ENCODE measurements around the gene CCZ1B. TPM values are rescaled to one million over a fixed set of nuclear protein-coding genes. Genes with fewer than 3 reads are reported as not detected.
"Not testable (repeated sequence)": the region's sequence is repeated elsewhere in the genome, so short reads cannot be mapped to it uniquely, and the experiment has no call there.

Gene CCZ1B
- total RNA-seq (2021) (31.9 to 44.9 TPM (median 39.9 TPM) in 3 replicates), Bru-seq, nascent RNA (percentile 66 among the genes with signal in this experiment)
- long read RNA-seq, experiment 1, partial matches to known transcripts, result 0 of 11 reads
- long read RNA-seq, experiment 1, other reads (novel, unspliced or antisense), result 10 of 11 reads
- long read RNA-seq, experiment 2, partial matches to known transcripts, result 3 of 20 reads
- long read RNA-seq, experiment 2, other reads (novel, unspliced or antisense), result 13 of 20 reads
- long read RNA-seq, experiment 3, partial matches to known transcripts, result 0 of 3 reads
- long read RNA-seq, experiment 3, other reads (novel, unspliced or antisense), result 1 of 3 reads

DNA sequence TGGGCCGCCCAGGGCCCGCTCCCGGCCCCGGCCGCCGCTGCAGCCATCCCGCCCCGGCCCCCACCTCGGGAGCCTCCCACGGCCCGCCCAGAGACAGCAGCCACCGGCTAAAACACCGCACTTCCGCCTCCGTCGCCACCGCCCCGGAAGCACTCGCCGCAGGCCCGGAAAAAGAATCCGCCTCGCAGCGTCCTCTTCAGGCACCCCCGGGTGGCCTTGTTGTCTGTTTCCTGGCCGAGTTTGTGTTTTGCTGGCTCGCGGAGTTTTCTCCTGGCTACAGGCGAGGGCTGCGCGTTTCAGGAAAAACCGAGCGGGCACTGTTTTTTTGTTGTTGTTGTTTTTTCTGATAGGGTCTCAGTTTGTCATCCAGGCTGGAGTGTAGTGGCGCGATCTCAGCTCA lies at the start of gene CCZ1B:
TSS of gene CCZ1B (minus strand) at position 125 of the 400 bp plus-strand sequence. CDS start at position 47, 78 bp downstream.
- Mint-ChIP-seq H3K27ac (peak within 1 kb of the TSS; percentile 97), H3K4me3 (peak within 1 kb of the TSS; percentile 85)
- H3K4me1 Mint-ChIP-seq; H3K27me3 Mint-ChIP-seq (ENCODE audit: low read depth); H3K36me3 Mint-ChIP-seq; POLR2A ChIA-PET; CTCF ChIA-PET; H3K9me3 Mint-ChIP-seq: not testable (repeated sequence)
- DNase-seq (ENCODE audit: low spot score) (peak; percentile 89), ATAC-seq (peak; percentile 85)
- TF ChIP-seq ZNF423 (CRISPR knock-in tag; IDR thresholded peaks at IDR 0.05), result peak; percentile 67
- TF ChIP-seq NR2C2 (CRISPR knock-in tag; IDR thresholded peaks at IDR 0.05), result 0 out of 2 replicates have a peak, but pooled peaks have one; percentile 55

DNA sequence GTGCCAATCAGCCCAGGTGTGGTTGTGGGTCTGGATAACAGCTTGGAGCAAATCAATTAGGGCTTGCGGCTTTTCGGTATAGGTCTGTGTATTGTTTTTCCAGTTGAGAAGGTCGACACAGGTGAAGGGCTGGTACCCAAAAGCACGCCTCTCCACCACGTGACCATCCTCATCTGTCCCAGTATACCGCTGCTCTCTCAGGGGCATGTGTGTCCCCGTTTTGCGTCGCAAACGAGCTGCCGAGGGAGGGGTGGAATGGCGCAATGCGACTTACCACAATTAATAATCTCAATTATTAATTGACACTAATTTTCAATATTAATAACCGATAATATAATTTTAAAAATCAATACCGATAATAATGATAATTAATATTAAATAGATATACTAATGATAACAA lies 48.9 kb upstream of the CCZ1B start:
- CTCF ChIA-PET; ATAC-seq; H3K9me3 Mint-ChIP-seq; H3K27ac Mint-ChIP-seq; DNase-seq (ENCODE audit: low spot score); POLR2A ChIA-PET; H3K36me3 Mint-ChIP-seq; H3K27me3 Mint-ChIP-seq (ENCODE audit: low read depth); H3K4me3 Mint-ChIP-seq; H3K4me1 Mint-ChIP-seq: not testable (repeated sequence)
- peak; percentile 79; the same call in 1 of the 2 replicates for TF ChIP-seq HMGA2 (CRISPR knock-in tag; IDR thresholded peaks at IDR 0.05)

DNA sequence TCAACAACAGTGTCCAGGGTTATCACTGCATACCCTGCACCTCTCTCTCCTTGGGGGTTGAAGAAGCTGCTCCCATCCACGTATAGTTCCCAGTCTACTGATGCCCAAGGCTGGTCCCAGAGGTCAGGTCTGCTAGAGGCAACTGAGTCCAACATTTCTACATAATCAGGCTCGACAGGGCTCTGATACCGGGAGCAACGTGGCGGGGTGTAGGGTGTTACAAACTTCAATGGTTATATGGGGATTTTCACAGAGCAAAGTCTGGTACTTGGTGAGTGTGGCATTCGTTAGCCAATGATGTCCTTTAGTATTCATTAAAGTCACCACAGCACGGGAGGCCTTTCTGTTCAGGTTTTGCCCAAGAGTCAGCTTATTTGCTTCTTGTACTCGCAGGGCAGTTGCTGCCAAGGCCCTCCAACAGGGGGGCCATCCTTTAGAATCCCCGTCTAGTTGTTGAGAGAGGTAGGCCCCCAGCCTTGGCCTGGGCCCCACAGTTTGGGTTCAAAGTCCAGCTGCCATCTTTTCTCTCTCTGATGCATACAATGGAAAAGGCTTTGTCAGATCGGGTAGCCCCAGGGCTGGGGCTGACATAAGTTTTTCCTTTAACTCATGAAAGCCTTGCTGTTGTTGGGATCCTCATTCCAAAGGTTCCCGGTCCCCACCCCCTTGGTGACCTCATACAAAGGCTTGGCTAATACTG lies 46.3 kb upstream of the CCZ1B start:
- DNase-seq (ENCODE audit: low spot score); H3K36me3 Mint-ChIP-seq; CTCF ChIA-PET; H3K27ac Mint-ChIP-seq; H3K27me3 Mint-ChIP-seq (ENCODE audit: low read depth); H3K4me3 Mint-ChIP-seq; POLR2A ChIA-PET; H3K9me3 Mint-ChIP-seq; ATAC-seq; H3K4me1 Mint-ChIP-seq: not testable (repeated sequence)

DNA sequence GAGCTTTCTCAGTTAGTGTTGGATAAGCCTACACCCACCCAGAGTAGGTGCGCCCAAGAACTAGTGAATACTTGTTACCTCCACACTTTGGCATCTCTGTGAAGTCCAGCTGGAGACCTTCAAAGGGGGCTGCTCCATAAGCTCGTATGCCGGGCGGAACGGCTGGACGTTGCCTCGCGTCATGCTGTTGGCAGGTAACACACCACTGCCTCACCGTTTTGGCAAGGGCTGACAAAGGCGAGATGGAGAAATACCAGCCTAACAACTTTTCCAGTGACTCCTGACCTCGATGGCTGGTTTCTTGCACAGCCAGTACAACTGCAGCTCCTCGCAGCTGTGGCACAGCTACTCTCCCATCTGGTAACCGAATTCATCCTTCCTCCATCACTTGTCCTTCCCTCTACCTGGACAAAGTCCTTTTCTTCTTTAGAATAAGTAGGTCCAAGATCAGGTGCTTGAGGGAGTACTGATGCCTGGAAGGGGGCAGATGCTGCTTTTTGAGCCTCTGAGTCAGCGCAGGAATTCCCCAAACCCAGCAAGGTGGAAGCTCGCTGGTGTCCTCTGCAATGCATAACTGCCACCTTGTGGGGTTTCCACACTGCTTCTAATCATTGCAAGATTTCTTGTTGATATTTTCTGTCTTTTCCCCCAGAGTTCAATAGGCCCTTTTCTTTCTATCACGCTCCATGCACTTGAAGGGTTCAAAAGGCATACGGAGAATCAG lies 45.5 kb upstream of the CCZ1B start:
- H3K27me3 Mint-ChIP-seq (ENCODE audit: low read depth); H3K4me3 Mint-ChIP-seq; H3K4me1 Mint-ChIP-seq; DNase-seq (ENCODE audit: low spot score); H3K9me3 Mint-ChIP-seq; ATAC-seq; H3K27ac Mint-ChIP-seq; CTCF ChIA-PET; H3K36me3 Mint-ChIP-seq; POLR2A ChIA-PET: not testable (repeated sequence)

DNA sequence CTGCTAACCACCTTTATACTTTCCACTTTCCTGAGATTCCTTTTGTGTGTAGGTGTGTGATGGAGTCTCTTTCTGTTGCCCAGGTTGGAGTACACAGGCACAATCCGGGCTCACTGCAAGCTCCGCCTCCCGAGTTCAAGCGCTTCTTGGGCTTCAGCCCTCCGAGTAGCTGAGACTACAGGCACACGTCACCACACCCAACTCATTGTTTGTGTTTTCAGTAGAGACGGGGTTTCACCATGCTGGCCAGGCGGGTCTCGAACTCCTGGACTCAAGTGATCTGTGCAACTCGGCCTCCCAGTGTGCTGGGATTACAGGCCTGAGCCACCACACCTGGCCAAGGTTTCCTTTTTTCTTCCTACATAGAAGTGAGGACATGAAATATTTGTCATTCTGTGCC lies 38.7 kb upstream of the CCZ1B start:
- H3K27ac Mint-ChIP-seq; DNase-seq (ENCODE audit: low spot score); H3K9me3 Mint-ChIP-seq; H3K4me1 Mint-ChIP-seq; H3K27me3 Mint-ChIP-seq (ENCODE audit: low read depth); H3K36me3 Mint-ChIP-seq; ATAC-seq; POLR2A ChIA-PET; H3K4me3 Mint-ChIP-seq; CTCF ChIA-PET: not testable (repeated sequence)

DNA sequence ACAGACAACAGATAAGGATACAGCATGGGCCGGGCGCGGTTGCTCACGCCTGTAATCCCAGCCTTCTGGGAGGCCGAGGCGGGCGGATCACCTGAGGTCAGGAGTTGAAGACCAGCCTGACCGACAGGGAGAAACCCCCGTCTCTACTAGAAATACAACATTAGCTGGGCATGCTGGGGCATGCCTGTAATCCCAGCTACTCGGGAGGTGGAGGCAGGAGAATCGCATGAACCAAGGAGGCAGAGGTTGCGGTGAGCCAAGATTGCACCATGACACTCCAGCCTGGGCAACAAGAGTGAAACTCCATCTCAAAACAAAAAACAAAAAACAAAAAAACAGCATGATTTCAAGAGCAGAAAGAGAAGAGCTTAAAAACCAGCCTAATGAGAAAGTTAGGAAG lies 38.1 kb upstream of the CCZ1B start:
- DNase-seq (ENCODE audit: low spot score); H3K36me3 Mint-ChIP-seq; H3K4me1 Mint-ChIP-seq; H3K9me3 Mint-ChIP-seq; ATAC-seq; POLR2A ChIA-PET; H3K27ac Mint-ChIP-seq; CTCF ChIA-PET; H3K27me3 Mint-ChIP-seq (ENCODE audit: low read depth); H3K4me3 Mint-ChIP-seq: not testable (repeated sequence)

DNA sequence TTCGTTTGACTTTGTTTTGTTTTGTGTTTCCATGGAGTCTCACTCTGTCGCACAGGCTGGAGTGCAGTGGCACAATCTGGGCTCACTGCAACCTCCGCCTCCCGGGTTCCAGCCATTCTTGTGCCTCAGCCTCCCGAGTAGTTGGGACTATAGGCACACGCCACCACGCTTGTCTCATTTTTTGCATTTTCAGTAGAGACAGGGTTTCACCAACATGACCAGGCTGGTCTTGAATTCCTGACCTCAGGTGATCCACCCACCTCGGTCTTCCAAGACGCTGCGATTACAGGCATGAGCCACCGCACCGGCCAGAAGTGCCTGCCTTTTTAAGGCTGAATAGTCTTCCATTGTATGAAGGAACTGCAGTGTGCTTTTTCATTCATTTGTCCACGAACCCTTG lies 36.8 kb upstream of the CCZ1B start:
- ATAC-seq; CTCF ChIA-PET; H3K9me3 Mint-ChIP-seq; H3K36me3 Mint-ChIP-seq; H3K4me1 Mint-ChIP-seq; POLR2A ChIA-PET; H3K4me3 Mint-ChIP-seq; H3K27me3 Mint-ChIP-seq (ENCODE audit: low read depth); DNase-seq (ENCODE audit: low spot score); H3K27ac Mint-ChIP-seq: not testable (repeated sequence)

DNA sequence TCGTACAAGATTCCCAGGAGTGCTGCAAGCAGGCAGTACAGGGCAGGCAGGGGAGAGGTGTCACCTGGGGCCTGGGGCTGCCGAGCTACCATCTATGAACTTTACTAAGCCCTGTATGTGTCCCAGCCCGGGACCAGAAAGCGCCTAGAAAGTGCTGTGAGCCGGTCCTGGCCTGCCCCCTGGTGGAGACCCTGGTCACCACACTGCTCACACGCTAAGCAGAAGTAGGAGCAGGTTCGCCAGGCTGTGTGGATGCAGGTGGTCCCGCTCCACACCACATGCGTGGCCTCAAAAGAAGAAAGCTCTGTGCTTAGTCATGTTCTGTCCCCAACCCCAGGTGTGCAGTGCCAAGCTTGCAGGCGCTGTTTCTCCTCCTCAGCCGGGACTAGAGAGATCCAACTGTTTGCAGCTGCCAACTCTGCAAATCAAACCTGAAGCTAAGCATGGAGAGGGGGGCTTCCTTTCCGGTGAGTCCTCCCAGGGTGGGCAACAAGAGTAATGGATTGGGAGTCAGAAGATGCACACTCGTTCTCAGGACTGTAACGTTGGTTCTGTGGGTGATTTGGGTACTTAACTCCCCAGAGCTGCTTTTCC lies 31.7 kb upstream of the CCZ1B start:
- TF ChIP-seq, protein P1, sequence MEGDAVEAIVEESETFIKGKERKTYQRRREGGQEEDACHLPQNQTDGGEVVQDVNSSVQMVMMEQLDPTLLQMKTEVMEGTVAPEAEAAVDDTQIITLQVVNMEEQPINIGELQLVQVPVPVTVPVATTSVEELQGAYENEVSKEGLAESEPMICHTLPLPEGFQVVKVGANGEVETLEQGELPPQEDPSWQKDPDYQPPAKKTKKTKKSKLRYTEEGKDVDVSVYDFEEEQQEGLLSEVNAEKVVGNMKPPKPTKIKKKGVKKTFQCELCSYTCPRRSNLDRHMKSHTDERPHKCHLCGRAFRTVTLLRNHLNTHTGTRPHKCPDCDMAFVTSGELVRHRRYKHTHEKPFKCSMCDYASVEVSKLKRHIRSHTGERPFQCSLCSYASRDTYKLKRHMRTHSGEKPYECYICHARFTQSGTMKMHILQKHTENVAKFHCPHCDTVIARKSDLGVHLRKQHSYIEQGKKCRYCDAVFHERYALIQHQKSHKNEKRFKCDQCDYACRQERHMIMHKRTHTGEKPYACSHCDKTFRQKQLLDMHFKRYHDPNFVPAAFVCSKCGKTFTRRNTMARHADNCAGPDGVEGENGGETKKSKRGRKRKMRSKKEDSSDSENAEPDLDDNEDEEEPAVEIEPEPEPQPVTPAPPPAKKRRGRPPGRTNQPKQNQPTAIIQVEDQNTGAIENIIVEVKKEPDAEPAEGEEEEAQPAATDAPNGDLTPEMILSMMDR (IDR thresholded peaks at IDR 0.05), result peak; percentile 75; the same call in 1 of the 2 replicates
- POLR2A ChIA-PET; ATAC-seq; H3K27me3 Mint-ChIP-seq (ENCODE audit: low read depth); H3K36me3 Mint-ChIP-seq; H3K27ac Mint-ChIP-seq; H3K9me3 Mint-ChIP-seq; H3K4me3 Mint-ChIP-seq; H3K4me1 Mint-ChIP-seq: not testable (repeated sequence)
- CTCF ChIA-PET, result interaction anchor here (0.6 to 1.4 kb wide), 6 partner anchors 13 to 341 kb away, joined by 3 to 6 read pairs (median 3); partner anchors contain the start of gene INTS15
- peak; percentile 86 for DNase-seq (ENCODE audit: low spot score)
